Activated CD8-positive, alpha-beta memory T cell treated with anti-CD3 and anti-CD28 coated beads, Interleukin-2, amount 50 U/mL, for 4 hours (primary cell): ENCODE data around the gene RUNDC3A.
A peak's percentile ranks its signal among the peaks of the same experiment; 100 is the strongest.
"Not testable (repeated sequence)": the region's sequence is repeated elsewhere in the genome, so short reads cannot be mapped to it uniquely, and the experiment has no call there.

Source experiments
- DNase-seq: peaks from one replicate; pipeline ENCODE4 v3.0.0-alpha.2; 2020

RUNDC3A gene

GRCh38 chr17:44321246-44322120 is 13.1 kb downstream of the RUNDC3A start:
- no peak for DNase-seq

GRCh38 chr17:44322236-44322895 is 14.0 kb downstream of the RUNDC3A start:
- no peak for DNase-seq

DNA sequence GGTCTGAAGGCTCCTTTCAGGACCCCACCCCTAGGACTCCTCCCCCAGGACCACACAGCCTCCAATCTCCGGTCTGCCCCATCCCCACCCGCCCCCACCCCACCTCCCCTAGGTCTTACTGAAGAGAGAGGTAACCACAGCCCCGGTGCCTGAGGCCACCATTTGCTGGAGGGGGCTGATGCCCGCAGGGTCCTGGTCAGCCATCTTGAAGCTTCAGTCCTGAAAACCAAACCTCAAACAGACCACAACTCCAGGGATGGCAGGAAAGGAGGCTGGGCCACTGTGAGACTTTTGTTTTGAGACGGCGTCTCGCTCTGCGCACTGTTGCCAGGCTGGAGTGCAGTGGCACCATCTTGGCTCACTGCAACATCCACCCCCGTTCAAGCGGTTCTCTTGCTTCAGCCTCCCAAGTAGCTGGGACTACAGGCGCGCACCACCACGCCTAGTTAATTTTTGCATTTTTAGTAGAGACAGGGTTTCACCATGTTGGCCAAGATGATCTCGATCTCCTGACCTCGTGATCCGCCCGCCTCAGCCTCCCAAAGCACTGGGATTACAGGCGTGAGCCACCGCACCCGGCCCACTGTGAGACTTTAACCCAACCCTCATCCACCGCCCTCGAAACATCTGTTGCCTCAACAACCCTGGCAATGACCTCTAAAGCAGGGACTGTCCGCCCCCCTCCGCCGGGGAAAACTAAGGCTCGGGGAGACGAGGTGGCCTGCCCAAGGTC is 15.1 kb downstream of the RUNDC3A start:
- DNase-seq, result no peak

GRCh38 chr17:44324092-44324570 is 15.7 kb downstream of the RUNDC3A start:
- DNase-seq, result no peak

GRCh38 chr17:44324571-44325275 is 16.3 kb downstream of the RUNDC3A start, which contains the start of gene SLC25A39:
Gene SLC25A39, minus strand, starts transcription at chr17:44324823. Its CDS starts 1,261 bp downstream, at chr17:44323562.
- peak; percentile 97 for DNase-seq

- peak; percentile 92 for DNase-seq
Measured at GRCh38 chr17:44326861-44327444, 18.6 kb downstream of the RUNDC3A start.

GRCh38 chr17:44327715-44328449 is 19.5 kb downstream of the RUNDC3A start:
- DNase-seq, result no peak

GRCh38 chr17:44329516-44329915 is 21.1 kb downstream of the RUNDC3A start:
- not testable (repeated sequence) for DNase-seq

- DNase-seq, result not testable (repeated sequence)
Measured at GRCh38 chr17:44330263-44330662, 21.9 kb downstream of the RUNDC3A start.

- peak; percentile 71 for DNase-seq
Measured at GRCh38 chr17:44331249-44331760, 22.9 kb downstream of the RUNDC3A start.

DNA sequence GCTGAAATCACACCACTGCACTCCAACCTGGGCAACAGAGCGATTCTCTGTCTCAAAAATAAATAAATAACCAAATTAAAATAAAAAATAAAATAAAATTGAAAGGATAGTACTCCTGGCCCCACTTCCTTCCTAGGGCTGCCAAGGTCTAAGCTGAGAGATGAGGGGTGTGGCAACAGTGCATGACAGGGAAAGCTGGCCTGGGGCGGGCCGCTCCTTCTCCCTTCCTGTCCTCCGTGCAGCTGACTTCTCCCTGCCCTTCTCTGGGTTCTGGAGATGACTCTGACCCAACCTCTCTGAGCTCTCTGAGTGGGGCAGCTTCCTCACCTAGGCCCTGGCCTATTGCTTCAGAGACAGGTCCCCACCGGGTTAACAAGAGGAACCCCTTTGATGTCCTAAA is 25.0 kb downstream of the RUNDC3A start:
- DNase-seq, result no peak

GRCh38 chr17:44334315-44334714 is 25.9 kb downstream of the RUNDC3A start:
- DNase-seq, result no peak

DNA sequence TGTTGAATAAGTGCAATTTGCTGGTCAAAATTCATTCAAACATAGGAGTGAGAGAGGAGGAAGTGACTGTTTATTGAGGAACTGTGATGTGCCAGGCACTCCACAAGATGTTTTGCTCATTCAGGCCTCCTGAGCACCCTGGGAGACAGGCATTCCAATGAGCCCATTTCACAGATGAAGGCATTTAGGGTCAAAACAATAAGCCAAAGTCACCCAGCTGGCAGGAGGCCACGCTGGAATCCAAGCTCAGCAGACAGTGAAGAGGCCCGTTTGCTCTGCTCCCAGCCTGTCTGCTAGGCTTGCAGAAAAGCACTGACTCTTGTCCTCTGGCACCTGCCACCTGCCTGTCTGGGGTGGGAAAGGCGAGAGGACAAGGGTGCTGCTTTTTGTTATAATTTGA is 26.3 kb downstream of the RUNDC3A start:
- DNase-seq, result no peak

GRCh38 chr17:44335564-44335963 is 27.2 kb downstream of the RUNDC3A start:
- DNase-seq, result no peak

DNA sequence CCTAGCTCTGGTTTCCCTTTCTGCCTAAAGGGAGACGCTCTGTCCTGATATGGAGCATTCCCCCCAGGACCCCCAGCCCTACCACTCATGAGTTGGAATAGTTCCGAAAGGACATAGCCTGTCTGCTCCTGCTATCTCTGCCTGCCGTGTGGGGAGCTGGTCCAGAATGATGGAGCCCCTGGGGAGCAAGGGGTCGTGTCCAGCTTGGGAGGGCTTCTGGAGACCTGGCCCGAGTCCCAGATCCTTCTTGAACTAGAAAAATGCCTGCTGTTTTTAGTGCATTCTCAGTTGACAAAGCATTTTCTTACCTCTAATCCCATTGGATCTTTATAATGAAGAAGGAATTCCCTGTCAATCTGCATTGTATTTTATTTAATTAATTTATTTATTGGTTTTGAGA is 27.6 kb downstream of the RUNDC3A start:
- no peak for DNase-seq

- no peak for DNase-seq
Measured at GRCh38 chr17:44338702-44339101, 30.3 kb downstream of the RUNDC3A start.

GRCh38 chr17:44340553-44340952 is 32.2 kb downstream of the RUNDC3A start:
- DNase-seq, result not testable (repeated sequence)

DNA sequence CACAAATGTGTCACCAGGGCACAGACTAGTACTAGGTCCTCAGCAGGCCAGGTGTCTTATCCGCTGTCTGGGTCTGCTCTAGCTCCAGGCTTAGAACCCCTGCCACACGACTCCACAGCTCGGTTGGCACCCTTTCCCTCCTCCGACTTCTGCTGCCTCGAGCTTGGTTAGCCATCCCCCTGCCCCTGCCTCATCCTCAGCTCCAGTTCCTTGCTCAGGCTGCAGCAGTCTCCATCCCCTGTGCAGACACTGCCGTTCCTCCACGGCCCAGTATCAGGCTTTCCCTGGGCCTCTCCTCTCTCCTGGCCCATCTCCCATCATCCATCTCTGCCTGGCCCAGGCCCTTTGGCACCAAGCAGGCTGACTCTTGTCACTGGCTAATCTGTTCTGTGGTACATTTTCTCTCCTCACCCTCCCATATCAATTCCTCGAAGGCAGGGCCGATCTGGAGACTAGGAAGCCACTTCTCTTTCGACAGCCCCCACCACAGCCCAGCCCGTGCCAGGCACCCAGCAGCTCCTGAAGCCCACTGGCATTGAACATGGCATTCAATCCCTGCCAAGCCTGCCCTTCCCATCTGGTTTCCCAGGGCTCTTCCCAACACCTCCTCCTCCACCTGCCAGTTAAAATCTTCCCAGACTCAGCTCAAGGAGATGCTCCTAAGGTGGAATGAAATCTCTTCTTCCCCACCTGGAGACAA is 35.3 kb downstream of the RUNDC3A start:
- DNase-seq, result no peak

DNA sequence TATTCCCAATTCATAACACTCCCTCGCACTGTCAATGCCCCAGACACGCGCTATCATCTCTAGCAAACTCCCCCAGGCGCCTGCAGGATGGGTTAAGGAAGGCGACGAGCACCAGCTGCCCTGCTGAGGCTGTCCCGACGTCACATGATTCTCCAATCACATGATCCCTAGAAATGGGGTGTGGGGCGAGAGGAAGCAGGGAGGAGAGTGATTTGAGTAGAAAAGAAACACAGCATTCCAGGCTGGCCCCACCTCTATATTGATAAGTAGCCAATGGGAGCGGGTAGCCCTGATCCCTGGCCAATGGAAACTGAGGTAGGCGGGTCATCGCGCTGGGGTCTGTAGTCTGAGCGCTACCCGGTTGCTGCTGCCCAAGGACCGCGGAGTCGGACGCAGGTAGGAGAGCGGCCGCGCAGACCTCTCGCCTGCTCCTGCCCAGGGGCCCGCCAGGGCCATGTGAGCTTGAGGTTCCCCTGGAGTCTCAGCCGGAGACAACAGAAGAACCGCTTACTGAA is 36.6 kb downstream of the RUNDC3A start, which contains the start of gene GRN:
TSS of gene GRN (plus strand) at position 364 of the 515 bp plus-strand sequence. CDS start 3,863 bp downstream, outside the sequence.
- DNase-seq, result peak; percentile 81

- peak; percentile 52 for DNase-seq
Measured at GRCh38 chr17:44345454-44346026, 37.1 kb downstream of the RUNDC3A start.
